MM.1S (cell line): Measurements from ENCODE around the gene AASS.

ENCODE experiments used
- EZH2 ChIP-seq: fragments of 300-600 bp; sonication (generic); optimal IDR thresholded peaks from 2 replicates; pipeline ENCODE3; 2017; ENCODE audit warnings: low read depth, mild to moderate bottlenecking, antibody characterized with exemption, low read length, mixed read lengths
- TF ChIP-seq, protein P1 (sequence below): fragments of 300-600 bp; sonication (generic); IDR thresholded peaks from 2 replicates; pipeline ENCODE4 v1.5.1; 2016; ENCODE audit warnings: antibody characterized with exemption, low read length, mixed read lengths

GRCh38 chr7:122072272-122072671, 71.8 kb downstream of the AASS start:
- TF ChIP-seq EZH2 = no peak
- TF ChIP-seq, protein P1, sequence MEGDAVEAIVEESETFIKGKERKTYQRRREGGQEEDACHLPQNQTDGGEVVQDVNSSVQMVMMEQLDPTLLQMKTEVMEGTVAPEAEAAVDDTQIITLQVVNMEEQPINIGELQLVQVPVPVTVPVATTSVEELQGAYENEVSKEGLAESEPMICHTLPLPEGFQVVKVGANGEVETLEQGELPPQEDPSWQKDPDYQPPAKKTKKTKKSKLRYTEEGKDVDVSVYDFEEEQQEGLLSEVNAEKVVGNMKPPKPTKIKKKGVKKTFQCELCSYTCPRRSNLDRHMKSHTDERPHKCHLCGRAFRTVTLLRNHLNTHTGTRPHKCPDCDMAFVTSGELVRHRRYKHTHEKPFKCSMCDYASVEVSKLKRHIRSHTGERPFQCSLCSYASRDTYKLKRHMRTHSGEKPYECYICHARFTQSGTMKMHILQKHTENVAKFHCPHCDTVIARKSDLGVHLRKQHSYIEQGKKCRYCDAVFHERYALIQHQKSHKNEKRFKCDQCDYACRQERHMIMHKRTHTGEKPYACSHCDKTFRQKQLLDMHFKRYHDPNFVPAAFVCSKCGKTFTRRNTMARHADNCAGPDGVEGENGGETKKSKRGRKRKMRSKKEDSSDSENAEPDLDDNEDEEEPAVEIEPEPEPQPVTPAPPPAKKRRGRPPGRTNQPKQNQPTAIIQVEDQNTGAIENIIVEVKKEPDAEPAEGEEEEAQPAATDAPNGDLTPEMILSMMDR = no peak
